IMR-90 (cell line): ENCODE data around the gene SLC8A1. TPM values are rescaled to one million over a fixed set of nuclear protein-coding genes. Genes with fewer than 3 reads are reported as not detected.

Experiments used
- ATAC-seq: fragments of 200-7000 bp; cut with Tn5 transposase; 2 replicates; pipeline ENCODE4 v1.9.1; 2020; ENCODE audit warnings: low read depth, mild to moderate bottlenecking, moderate library complexity
- BruUV-seq: library from RNA; stranded (reverse); fragments of 400-500 nt; replicated peaks from 2 replicates; lab custom pipeline; 2021; lab: Mats Ljungman, UMichigan
- CTCF ChIA-PET: fragments of 300-600 bp; formaldehyde crosslinking; extraction: SDS; loops from one replicate; lab custom pipeline; 2021; ENCODE audit warnings: antibody characterized with exemption; lab: Yijun Ruan, JAX
- POLR2A ChIA-PET: fragments of 300-600 bp; sonication (Branson Sonifier 250); formaldehyde crosslinking; loops from one replicate; lab custom pipeline; 2022; ENCODE audit warnings: antibody characterized with exemption; ENCODE audit not compliant: unreplicated experiment; lab: Charles Lee
- DNase-seq: peaks from one replicate; pipeline ENCODE4 v3.0.0; 2013
- H2AFZ ChIP-seq: replicated peaks from 2 replicates; pipeline ENCODE3; 2013; ENCODE audit warnings: low read length, mild to moderate bottlenecking; ENCODE audit not compliant: poor library complexity
- H2AK5ac ChIP-seq: 2 replicates; pipeline ENCODE4 v1.6.1; 2013; ENCODE audit warnings: low read depth, low read length, inconsistent platforms
- H2AK9ac ChIP-seq: replicated peaks from 2 replicates; pipeline ENCODE3; 2013; ENCODE audit warnings: mild to moderate bottlenecking, low read depth, low read length, moderate library complexity; ENCODE audit not compliant: poor library complexity
- H2BK120ac ChIP-seq: 2 replicates; pipeline ENCODE4 v1.6.1; 2013; ENCODE audit warnings: low read depth, low read length, inconsistent platforms
- H2BK15ac ChIP-seq: 3 replicates; pipeline ENCODE4 v1.6.1; 2013; ENCODE audit warnings: low read depth, low read length, inconsistent platforms
- H2BK20ac ChIP-seq: 2 replicates; pipeline ENCODE4 v1.6.1; 2013; ENCODE audit warnings: low read depth, mild to moderate bottlenecking, inconsistent platforms, low read length, moderate library complexity
- H2BK5ac ChIP-seq: 2 replicates; pipeline ENCODE4 v1.6.1; 2013; ENCODE audit warnings: mild to moderate bottlenecking, low read depth, low read length, inconsistent platforms; ENCODE audit not compliant: poor library complexity, severe bottlenecking
- H3K14ac ChIP-seq: replicated peaks from 2 replicates; pipeline ENCODE4 v1.6.1; 2013; ENCODE audit warnings: low read depth, low read length, inconsistent platforms
- H3K18ac ChIP-seq: 2 replicates; pipeline ENCODE4 v1.6.1; 2013; ENCODE audit warnings: low read depth, low read length, control low read depth
- H3K23ac ChIP-seq: 2 replicates; pipeline ENCODE4 v1.6.1; 2013; ENCODE audit warnings: low read depth, low read length, inconsistent platforms
- H3K27ac ChIP-seq: 2 replicates; pipeline ENCODE4 v1.5.1; 2013; ENCODE audit warnings: mild to moderate bottlenecking, control low read depth, low read length; ENCODE audit not compliant: insufficient read depth
- H3K27me3 ChIP-seq: 2 replicates; pipeline ENCODE4 v1.6.1; 2013; ENCODE audit warnings: low read length; ENCODE audit not compliant: control insufficient read depth, insufficient read depth
- H3K36me3 ChIP-seq: 2 replicates; pipeline ENCODE4 v1.6.1; 2013; ENCODE audit warnings: low read length, mixed read lengths; ENCODE audit not compliant: control insufficient read depth, insufficient read depth
- H3K4ac ChIP-seq: 2 replicates; pipeline ENCODE4 v1.6.1; 2013; ENCODE audit warnings: low read depth, low read length, inconsistent platforms
- H3K4me1 ChIP-seq: 2 replicates; pipeline ENCODE4 v1.6.1; 2013; ENCODE audit warnings: low read length, mixed read lengths; ENCODE audit not compliant: control insufficient read depth, insufficient read depth
- H3K4me2 ChIP-seq: 2 replicates; pipeline ENCODE4 v1.6.1; 2013; ENCODE audit warnings: low read depth, mild to moderate bottlenecking, control low read depth, low read length, moderate library complexity
- H3K4me3 ChIP-seq: 2 replicates; pipeline ENCODE4 v1.5.1; 2013; ENCODE audit warnings: low read depth, mild to moderate bottlenecking, control low read depth, low read length, moderate library complexity; ENCODE audit not compliant: insufficient read depth
- H3K56ac ChIP-seq: 2 replicates; pipeline ENCODE4 v1.6.1; 2013; ENCODE audit warnings: low read length, inconsistent platforms; ENCODE audit not compliant: insufficient read depth; ENCODE audit errors: extremely low read depth
- H3K79me1 ChIP-seq, 2 experiments: 2 replicates each; pipeline ENCODE4 v1.6.1; 2013; ENCODE audit warnings: low read length in 2 of 2, inconsistent platforms in 1 of 2, low read depth in 1 of 2
- H3K9ac ChIP-seq: 2 replicates; pipeline ENCODE4 v1.6.1; 2013; ENCODE audit warnings: low read depth, low read length, control low read depth
- H3K9me1 ChIP-seq: 2 replicates; pipeline ENCODE4 v1.6.1; 2013; ENCODE audit warnings: low read length, inconsistent platforms; ENCODE audit not compliant: insufficient read depth
- H3K9me3 ChIP-seq: 2 replicates; pipeline ENCODE4 v1.6.1; 2013; ENCODE audit warnings: low read length; ENCODE audit not compliant: control insufficient read depth, insufficient read depth
- H4K20me1 ChIP-seq: 2 replicates; pipeline ENCODE4 v1.6.1; 2013; ENCODE audit warnings: low read length, inconsistent platforms; ENCODE audit not compliant: insufficient read depth
- H4K5ac ChIP-seq: 2 replicates; pipeline ENCODE4 v1.6.1; 2013; ENCODE audit warnings: mild to moderate bottlenecking, low read depth, low read length, control low read depth
- H4K8ac ChIP-seq, 2 experiments: 2 replicates each; pipeline ENCODE4 v1.6.1; 2013; ENCODE audit warnings: low read depth in 2 of 2, low read length in 2 of 2, control low read depth in 1 of 2, inconsistent platforms in 1 of 2
- H4K91ac ChIP-seq: 2 replicates; pipeline ENCODE4 v1.6.1; 2013; ENCODE audit warnings: low read depth, low read length, inconsistent platforms; ENCODE audit not compliant: insufficient read depth
- CEBPB ChIP-seq: IDR thresholded peaks from 2 replicates; pipeline ENCODE4 v1.6.1; 2012; ENCODE audit warnings: low read depth, low read length, improper control_type of control experiment
- CHD1 ChIP-seq: IDR thresholded peaks from 2 replicates; pipeline ENCODE4 v1.6.1; 2012; ENCODE audit warnings: low read depth, low read length, improper control_type of control experiment
- CTCF ChIP-seq: conservative IDR thresholded peaks from 2 replicates; pipeline ENCODE4 v1.5.1; 2012; ENCODE audit warnings: mild to moderate bottlenecking, low read depth, low read length, improper control_type of control experiment
- POLR2A ChIP-seq: IDR thresholded peaks from 2 replicates; pipeline ENCODE4 v1.6.1; 2012; ENCODE audit warnings: mild to moderate bottlenecking, low read depth, low read length
- RCOR1 ChIP-seq: IDR thresholded peaks from 2 replicates; pipeline ENCODE4 v1.6.1; 2012; ENCODE audit warnings: mild to moderate bottlenecking, low read length, improper control_type of control experiment; ENCODE audit not compliant: insufficient replicate concordance
- RFX5 ChIP-seq: IDR thresholded peaks from 2 replicates; pipeline ENCODE4 v1.8.0; 2012; ENCODE audit warnings: low read depth, mild to moderate bottlenecking, low read length, moderate library complexity
- SMC3 ChIP-seq: fragments of 150-350 bp; IDR thresholded peaks from 2 replicates; pipeline ENCODE4 v1.6.1; 2016; ENCODE audit warnings: low read depth, mild to moderate bottlenecking, antibody characterized with exemption, low read length, moderate library complexity
- WGBS, 2 experiments: methylation state at CpG; one replicate each; pipeline versions ENCODE4 v1.1.5 to v1.1.7; 2013; ENCODE audit warnings: missing lambda C conversion rate in 2 of 2; ENCODE audit not compliant: insufficient read length in 1 of 2; ENCODE audit errors: extremely low coverage in 2 of 2; 5-methylcytosine and 5-hydroxymethylcytosine counted together
- dilution Hi-C: fragments of 300-500 bp; cut with HindIII; formaldehyde crosslinking; loops from one replicate; pipeline ENCODE4 v1.14.3; 2018; ENCODE audit warnings: low sequenced_read_pairs; ENCODE audit not compliant: unreplicated experiment
- in situ Hi-C: fragments of 300-500 bp; cut with MboI; formaldehyde crosslinking; loops from 3 replicates; pipeline ENCODE4 v1.14.3; 2019; ENCODE audit warnings: low sequenced_read_pairs, inconsistent platforms, mixed read lengths
- intact Hi-C: fragments of 100-400 bp; cut with micrococcal nuclease; formaldehyde crosslinking; loops from 2 replicates; pipeline ENCODE4 v1.10.0; 2022
- polyA plus RNA-seq, 3 experiments: library from polyadenylated mRNA; depleted of rRNA; stranded (reverse); fragments of >200 nt; gene quantifications; 2 replicates each; pipeline ENCODE4 v1.2.3, GENCODE V29; 2012; ENCODE audit warnings: low replicate concordance in 1 of 3
- total RNA-seq: library from RNA; depleted of rRNA; stranded (reverse); fragments of >200 nt; gene quantifications from 2 replicates; pipeline ENCODE4 v1.2.3, GENCODE V29; 2012

The SLC8A1 gene
- total and polyA plus RNA-seq, 2 of the 4 experiments (the other 2 are of a cell fraction): 7.7 to 57.0 TPM

- ChIA-PET CTCF (no interaction called here), POLR2A (no interaction called here)
- no peak overlapping the region for H3K56ac ChIP-seq
Observed at GRCh38 chr2:40189881-40190280, 262.0 kb downstream of the SLC8A1 start.

More at GRCh38 chr2:40189881-40190280, 262.0 kb downstream of the SLC8A1 start:
- no peak overlapping the region for H3K9ac ChIP-seq
- H2AK9ac ChIP-seq: no peak overlapping the region
- TF ChIP-seq CEBPB (no peak), RCOR1 (no peak), CHD1 (no peak), POLR2A (no peak), CTCF (no peak), SMC3 (no peak), RFX5 (no peak)
- no peak overlapping the region for H3K23ac ChIP-seq
- no peak overlapping the region for H2BK20ac ChIP-seq
- no peaks in the 10 kb centered on the region for H4K20me1 ChIP-seq
- no peaks in the 10 kb centered on the region for H3K36me3 ChIP-seq
- intact Hi-C loops: no loop called here
- H2BK5ac ChIP-seq: no peak overlapping the region
- no peak overlapping the region for H3K14ac ChIP-seq
- H2BK120ac ChIP-seq: no peak overlapping the region
- 73% methylated on average over 2 of the region's 5 CpGs; no CpG with 5 or more reads in 1 of the 2 experiments for WGBS, 2 experiments
- no peak overlapping the region for H3K4ac ChIP-seq
- no peak overlapping the region for H3K4me3 ChIP-seq
- no TSS peak for BruUV-seq
- dilution Hi-C loops: no loop called here
- no peaks in the 10 kb centered on the region for H3K9me3 ChIP-seq
- no peak overlapping the region for H4K5ac ChIP-seq
- peaks cover 1% of the 10 kb centered on the region; the same call in 1 of the 2 replicates for H3K4me1 ChIP-seq
- peaks cover 0 to 5% of the 10 kb centered on the region in 2 experiments; a peak in 2 of 4 replicates for H3K79me1 ChIP-seq
- no peak overlapping the region for H4K91ac ChIP-seq
- no peak overlapping the region; a peak in 1 of 4 replicates for H4K8ac ChIP-seq
- H3K18ac ChIP-seq: no peak overlapping the region
- no peak overlapping the region for H2BK15ac ChIP-seq
- no peak for DNase-seq
- no peak overlapping the region for H3K4me2 ChIP-seq
- H3K27ac ChIP-seq: no peak overlapping the region
- in situ Hi-C loops: no loop called here
- no peaks in the 10 kb centered on the region; the same call in 1 of the 2 replicates for H3K9me1 ChIP-seq
- no peak overlapping the region for H2AFZ ChIP-seq
- no peak for ATAC-seq
- no peaks in the 10 kb centered on the region for H3K27me3 ChIP-seq
- no peak overlapping the region for H2AK5ac ChIP-seq
